Common myeloid progenitor, CD34-positive (primary cell): Measurements from ENCODE around the gene ULK4.

Experiments
- CTCF ChIA-PET: fragments of 350-600 bp; sonication (Branson Sonifier 250); formaldehyde crosslinking; loops from one replicate; lab custom pipeline; 2021; ENCODE audit warnings: antibody characterized with exemption; lab: Charles Lee
- POLR2A ChIA-PET: fragments of 350-600 bp; sonication (Branson Sonifier 250); formaldehyde crosslinking; loops from one replicate; lab custom pipeline; 2021; ENCODE audit warnings: antibody characterized with exemption; lab: Charles Lee
- DNase-seq, 3 donors: peaks; one replicate each; pipeline versions ENCODE4 v3.0.0 to v3.0.0-alpha.2; 2013
- H3K27ac ChIP-seq, 2 experiments: 1 replicate in 1 of 2; 2 replicates in 1 of 2; pipeline ENCODE4 v1.7.0; 2013; ENCODE audit warnings: inconsistent platforms in 2 of 2, low read length in 2 of 2, mild to moderate bottlenecking in 2 of 2, low read depth in 1 of 2, moderate library complexity in 1 of 2; ENCODE audit not compliant: severe bottlenecking in 2 of 2, insufficient read depth in 1 of 2, poor library complexity in 1 of 2
- H3K27me3 ChIP-seq, 5 experiments: replicated peaks in 2 of 5; 1 replicate in 3 of 5; 2 replicates in 2 of 5; pipeline versions ENCODE4 v1.6.1 to v1.7.0; 2013; ENCODE audit warnings: low read length in 4 of 5, mild to moderate bottlenecking in 2 of 5, moderate library complexity in 2 of 5, inconsistent platforms in 1 of 5; ENCODE audit not compliant: insufficient read depth in 5 of 5, control insufficient read depth in 4 of 5
- H3K36me3 ChIP-seq, 4 experiments: 1 replicate in 2 of 4; 2 replicates in 2 of 4; pipeline versions ENCODE4 v1.6.1 to v1.7.0; 2013; ENCODE audit warnings: low read length in 3 of 4, control low read depth in 1 of 4, mild to moderate bottlenecking in 1 of 4; ENCODE audit not compliant: control insufficient read depth in 4 of 4, insufficient read depth in 4 of 4
- H3K4me1 ChIP-seq, 4 experiments: 1 replicate in 3 of 4; 2 replicates in 1 of 4; pipeline versions ENCODE4 v1.6.1 to v1.7.1; 2013; ENCODE audit warnings: low read length in 3 of 4, mild to moderate bottlenecking in 3 of 4, control low read depth in 1 of 4, inconsistent platforms in 1 of 4, moderate library complexity in 1 of 4; ENCODE audit not compliant: control insufficient read depth in 4 of 4, insufficient read depth in 4 of 4; ENCODE audit errors: control extremely low read depth in 1 of 4
- H3K4me3 ChIP-seq, 7 experiments: 1 replicate in 4 of 7; 2 replicates in 3 of 7; pipeline versions ENCODE4 v1.5.1 to v1.7.0; 2013; ENCODE audit warnings: mild to moderate bottlenecking in 7 of 7, low read length in 6 of 7, moderate library complexity in 6 of 7, inconsistent platforms in 2 of 7, low read depth in 2 of 7, control low read depth in 1 of 7; ENCODE audit not compliant: insufficient read depth in 4 of 7, control insufficient read depth in 1 of 7; ENCODE audit errors: extremely low read depth in 1 of 7
- H3K9me3 ChIP-seq, 5 experiments: 1 replicate in 4 of 5; 2 replicates in 1 of 5; pipeline versions ENCODE4 v1.6.1 to v1.7.1; 2013; ENCODE audit warnings: low read length in 4 of 5, mild to moderate bottlenecking in 2 of 5, inconsistent platforms in 1 of 5, low read depth in 1 of 5, moderate library complexity in 1 of 5; ENCODE audit not compliant: control insufficient read depth in 4 of 5, insufficient read depth in 2 of 5; ENCODE audit errors: control extremely low read depth in 1 of 5
- WGBS: methylation state at CpG from one replicate; pipeline ENCODE4 v1.1.5; 2013; ENCODE audit not compliant: insufficient coverage; 5-methylcytosine and 5-hydroxymethylcytosine counted together

The ULK4 gene

DNA sequence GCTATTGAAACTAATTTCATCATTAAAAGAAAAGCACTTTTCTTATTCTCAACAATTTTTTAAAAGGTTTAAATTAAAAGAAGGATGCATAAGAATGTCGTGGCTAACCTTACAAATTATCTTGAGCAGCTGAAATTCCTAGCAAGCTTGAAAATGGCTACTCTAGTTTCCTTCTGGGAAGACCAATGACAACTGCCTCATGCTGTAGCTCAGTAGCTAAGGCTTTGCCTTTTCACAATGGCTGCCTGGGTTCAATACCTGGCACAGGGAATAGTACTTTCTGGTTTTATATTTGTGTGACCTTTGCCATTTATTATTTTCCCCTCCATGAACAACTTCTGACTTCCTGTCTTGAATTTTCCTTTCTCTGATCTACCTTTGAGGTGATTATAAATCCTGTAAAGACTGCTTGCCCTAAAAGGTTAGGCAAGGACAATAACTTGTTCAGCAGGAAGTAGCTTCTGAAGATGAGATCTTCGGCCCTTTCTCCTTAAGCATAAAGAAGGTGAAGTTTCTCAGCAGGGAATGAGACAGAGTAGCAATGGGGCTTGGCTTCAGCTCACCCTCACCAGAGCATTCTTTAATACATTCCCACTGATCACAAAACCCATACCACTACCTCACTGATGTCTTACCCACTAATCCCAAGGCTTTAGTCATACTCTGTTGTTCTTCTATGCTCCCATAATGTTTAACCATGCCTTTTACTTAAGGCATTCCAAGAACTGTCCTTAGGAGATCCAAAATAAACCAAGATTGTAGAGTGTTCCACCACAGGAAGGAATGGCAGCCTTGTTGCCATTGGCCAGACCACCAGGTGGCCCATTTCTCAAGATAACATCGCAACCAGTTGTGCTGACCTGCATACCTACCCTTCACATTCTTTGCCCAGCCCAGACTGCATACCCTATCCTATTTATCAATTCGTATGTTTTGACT, 276.8 kb downstream of the ULK4 start:
- WGBS = 95% methylated on average over 4 of the region's 4 CpGs
- H3K27ac ChIP-seq = no peak overlapping the region
- no peaks in the 10 kb centered on the region for H3K4me1 ChIP-seq
- ChIA-PET POLR2A (no interaction called here), CTCF (interaction anchor here (1.0 kb wide), 1 partner anchor 11 kb away, joined by 3 read pairs; no protein-coding TSS in a partner anchor)
- H3K9me3 ChIP-seq = peaks cover 0 to 2% (median 0%) of the 10 kb centered on the region in 5 experiments
- DNase-seq = no peak
- H3K27me3 ChIP-seq = no peaks in the 10 kb centered on the region
- no peak overlapping the region for H3K4me3 ChIP-seq
- no peaks in the 10 kb centered on the region for H3K36me3 ChIP-seq

DNA sequence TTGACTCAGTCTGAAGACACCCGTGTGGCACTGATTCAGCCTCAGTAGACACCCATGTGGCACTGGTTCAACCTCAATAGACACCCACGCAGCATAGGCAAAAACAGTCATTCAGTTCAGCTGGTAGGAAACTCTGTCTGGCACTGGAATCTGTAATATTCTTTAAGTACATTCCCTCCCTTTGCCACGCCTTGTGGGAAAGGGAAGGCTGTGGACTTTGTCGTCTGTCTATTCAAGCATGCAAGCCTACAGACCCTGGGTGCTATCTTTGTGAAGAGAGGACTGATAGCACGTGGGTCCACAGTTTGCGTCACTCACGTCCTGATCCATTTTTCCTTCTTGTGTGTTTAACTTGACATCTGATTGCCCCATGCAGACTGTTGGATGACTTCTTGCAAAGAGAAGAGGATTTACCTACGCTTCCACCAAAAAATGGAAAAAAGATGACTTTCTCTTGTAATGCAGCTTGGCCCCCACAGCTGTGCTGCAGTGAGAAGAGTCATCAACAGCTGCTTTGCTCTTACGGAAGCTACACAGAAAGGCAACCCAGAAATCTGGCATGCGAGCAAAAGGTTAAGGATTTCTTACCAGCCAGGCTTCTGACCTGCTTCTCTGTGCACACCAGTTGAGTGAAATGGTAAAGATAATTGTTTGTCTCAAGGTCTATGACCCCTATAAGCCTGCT, 278.1 kb downstream of the ULK4 start:
- H3K27me3 ChIP-seq = no peaks in the 10 kb centered on the region
- ChIA-PET CTCF (interaction anchor here (0.8 to 1.0 kb wide), 2 partner anchors 9 to 10 kb away, joined by 3 read pairs; no protein-coding TSS in a partner anchor), POLR2A (no interaction called here)
- no peaks in the 10 kb centered on the region for H3K4me1 ChIP-seq
- H3K9me3 ChIP-seq = peaks cover 0 to 2% (median 0%) of the 10 kb centered on the region in 5 experiments
- H3K27ac ChIP-seq = no peak overlapping the region
- H3K4me3 ChIP-seq = no peak overlapping the region
- DNase-seq = no peak
- no peaks in the 10 kb centered on the region for H3K36me3 ChIP-seq
- WGBS = over 99% methylated on average over 9 of the region's 10 CpGs

DNA sequence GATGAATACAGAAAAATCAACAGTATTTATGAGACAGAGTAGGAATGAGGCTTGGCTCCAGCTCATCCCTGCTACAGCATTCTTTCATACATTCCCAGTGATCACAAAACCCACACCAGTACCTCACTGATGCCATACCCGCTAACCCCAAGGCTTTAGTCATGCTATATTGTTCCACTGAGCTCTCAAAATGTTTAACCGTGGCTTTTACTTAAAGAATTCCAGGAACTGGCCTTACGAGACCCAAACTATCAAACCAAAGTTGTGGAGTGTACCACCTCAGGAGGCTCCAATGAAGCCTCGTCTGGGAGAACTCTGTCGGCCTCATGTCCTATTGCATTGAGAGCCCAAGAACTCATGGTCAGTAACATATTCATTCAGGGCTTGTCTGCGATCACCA, 278.9 kb downstream of the ULK4 start:
- POLR2A ChIA-PET = no interaction called here
- Histone ChIP-seq H3K4me3 (no peak overlapping the region), H3K27ac (no peak overlapping the region), H3K9me3 (peaks cover 0 to 2% (median 0%) of the 10 kb centered on the region in 5 experiments), H3K27me3 (no peaks in the 10 kb centered on the region), H3K36me3 (peaks cover 0 to 2% (median 0%) of the 10 kb centered on the region in 4 experiments), H3K4me1 (no peaks in the 10 kb centered on the region)
- DNase-seq = no peak
- CTCF ChIA-PET = interaction anchor here (0.8 kb wide), 1 partner anchor 11 kb away, joined by 3 read pairs; no protein-coding TSS in a partner anchor
- WGBS = 95% methylated on average over 6 of the region's 6 CpGs

DNA sequence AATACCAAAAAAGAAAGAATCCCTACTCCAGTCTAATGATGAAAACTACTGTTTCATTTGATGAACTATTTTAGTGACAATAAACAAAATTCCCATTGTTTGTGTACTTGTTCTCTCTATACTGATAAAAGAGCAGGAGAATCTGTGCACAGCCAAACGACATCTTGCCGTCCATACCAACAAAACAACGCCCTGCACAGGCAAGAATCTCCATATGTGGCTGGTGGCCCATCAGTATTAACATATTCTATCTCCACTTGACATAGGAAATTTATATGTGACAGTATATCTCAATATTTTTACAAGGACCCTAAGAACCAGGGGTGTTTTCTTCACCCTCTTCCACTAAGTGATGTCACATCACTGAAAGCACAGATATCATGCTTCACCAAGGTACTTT, 279.5 kb downstream of the ULK4 start:
- no peak overlapping the region for H3K4me3 ChIP-seq
- no peaks in the 10 kb centered on the region for H3K4me1 ChIP-seq
- WGBS = 90% methylated on average over 2 of the region's 3 CpGs
- DNase-seq = no peak
- H3K27ac ChIP-seq = no peak overlapping the region
- POLR2A ChIA-PET = no interaction called here
- CTCF ChIA-PET = no interaction called here
- peaks cover 0 to 2% (median under 1%) of the 10 kb centered on the region in 4 experiments for H3K36me3 ChIP-seq
- H3K27me3 ChIP-seq = no peaks in the 10 kb centered on the region
- peaks cover 0 to 2% (median 0%) of the 10 kb centered on the region in 5 experiments for H3K9me3 ChIP-seq

DNA sequence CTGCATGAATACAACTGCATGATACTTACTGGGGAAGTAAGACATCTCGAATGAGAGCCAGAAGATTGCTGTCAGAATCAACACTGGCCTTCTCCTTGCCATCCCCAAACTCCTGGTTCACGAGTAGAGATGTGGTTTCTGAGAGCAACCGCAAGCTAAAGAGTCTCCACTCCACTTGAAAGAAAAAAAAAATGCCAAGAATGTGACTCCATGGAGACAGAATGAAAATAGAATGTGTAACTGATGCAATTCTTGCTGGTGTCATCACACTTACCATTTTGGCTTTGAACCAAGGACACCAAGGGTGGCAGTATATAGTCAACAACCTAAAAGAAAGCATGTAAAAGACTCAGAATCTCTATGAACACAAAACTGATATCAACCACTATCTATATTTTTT, 280.4 kb downstream of the ULK4 start:
- WGBS = 100% methylated on average over 1 of the region's 3 CpGs
- H3K27ac ChIP-seq = no peak overlapping the region
- no peaks in the 10 kb centered on the region for H3K27me3 ChIP-seq
- H3K9me3 ChIP-seq = peaks cover 0 to 2% (median 0%) of the 10 kb centered on the region in 5 experiments
- no peak overlapping the region for H3K4me3 ChIP-seq
- ChIA-PET POLR2A (no interaction called here), CTCF (no interaction called here)
- no peaks in the 10 kb centered on the region for H3K4me1 ChIP-seq
- H3K36me3 ChIP-seq = peaks cover 0 to 2% (median under 1%) of the 10 kb centered on the region in 4 experiments
- no peak for DNase-seq

DNA sequence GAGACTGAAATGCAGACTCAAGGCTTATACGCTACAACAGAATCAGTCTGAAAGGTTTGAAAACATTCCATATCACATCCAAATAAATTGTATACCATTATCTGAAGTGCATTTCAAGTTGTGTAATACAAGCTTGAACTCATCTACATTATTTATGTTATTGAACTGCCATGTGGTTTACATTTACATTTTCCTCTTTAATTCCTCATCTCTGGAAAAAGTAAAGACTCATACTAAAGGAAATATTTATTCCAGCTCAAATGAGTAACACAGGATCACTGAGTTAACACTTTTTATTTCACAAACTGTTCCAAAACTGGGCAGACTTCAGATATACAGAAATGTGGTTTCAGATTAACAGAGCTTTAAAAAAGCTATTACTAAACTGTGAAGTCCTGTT, 282.5 kb downstream of the ULK4 start:
- no peak for DNase-seq
- CTCF ChIA-PET = no interaction called here
- no peak overlapping the region for H3K27ac ChIP-seq
- no peaks in the 10 kb centered on the region for H3K27me3 ChIP-seq
- no CpG with 5 or more reads among the region's 1 CpG for WGBS
- peaks cover 0 to 2% (median under 1%) of the 10 kb centered on the region in 4 experiments for H3K36me3 ChIP-seq
- POLR2A ChIA-PET = no interaction called here
- H3K9me3 ChIP-seq = no peaks in the 10 kb centered on the region
- H3K4me1 ChIP-seq = no peaks in the 10 kb centered on the region
- H3K4me3 ChIP-seq = no peak overlapping the region
